Measurements from ENCODE around the gene CT47C1. TPM values are rescaled to one million over a fixed set of nuclear protein-coding genes. Genes with fewer than 3 reads are reported as not detected.
"Not testable (repeated sequence)": the region's sequence is repeated elsewhere in the genome, so short reads cannot be mapped to it uniquely, and the experiment has no call there.

CT47C1 gene
- total RNA-seq, 1 experiment from 2014 or later: 0.07 TPM

- Histone ChIP-seq H3K9me3 (ENCODE audit: low read length) (no peaks in the 10 kb centered on the region), H3K27me3 (ENCODE audit: low read length) (no peaks in the 10 kb centered on the region), H3K4me2 (ENCODE audit: low read length) (no peak overlapping the region), H2AFZ (ENCODE audit: low read length) (no peak overlapping the region), H3K36me3 (ENCODE audit: low read depth, low read length) (no peaks in the 10 kb centered on the region), H3F3A (ENCODE audit: low read length, unreplicated experiment) (no peaks in the 10 kb centered on the region), H3K4me1 (ENCODE audit: insufficient read depth, low read length) (no peaks in the 10 kb centered on the region), H3K4me3 (ENCODE audit: low read length) (no peak overlapping the region), H4K20me1 (ENCODE audit: low read length) (no peaks in the 10 kb centered on the region), H3K27ac (ENCODE audit: low read length) (no peak overlapping the region), H3K9me2 (replicated peaks; ENCODE audit: low read length) (no peaks in the 10 kb centered on the region), H3K9ac (ENCODE audit: low read length) (no peak overlapping the region), H3K79me2 (ENCODE audit: low read length) (no peaks in the 10 kb centered on the region)
- ATAC-seq: no peak
- ChIA-PET POLR2A (ENCODE audit: unreplicated experiment) (no interaction called here), CTCF (interaction anchor here (1.1 kb wide), 1 partner anchor 38 kb away, joined by 4 read pairs; no protein-coding TSS in a partner anchor)
- TF ChIP-seq EZH2phosphoT487 (IDR thresholded peaks at IDR 0.05; ENCODE audit: borderline replicate concordance, low read length): no peak
- no peak for TF ChIP-seq EZH2 (IDR thresholded peaks at IDR 0.05; ENCODE audit: low read length, unreplicated experiment)
- TF ChIP-seq CTCF (conservative IDR thresholded peaks at IDR 0.05; ENCODE audit: low read depth, low read length): no peak
- no peak for DNase-seq
- no TSS peak for BruUV-seq (replicated peaks)
- intact Hi-C loops (cut with micrococcal nuclease): no loop called here
Observed at GRCh38 chrX:119028733-119029330, 44.0 kb upstream of the CT47C1 start.

- H3F3A ChIP-seq (ENCODE audit: low read length, unreplicated experiment); H3K9me3 ChIP-seq (ENCODE audit: low read length); H3K9ac ChIP-seq (ENCODE audit: low read length); H3K9me2 ChIP-seq (replicated peaks; ENCODE audit: low read length); BruUV-seq (replicated peaks); DNase-seq; H3K4me3 ChIP-seq (ENCODE audit: low read length); ATAC-seq; H3K79me2 ChIP-seq (ENCODE audit: low read length); CTCF ChIA-PET; POLR2A ChIA-PET (ENCODE audit: unreplicated experiment); H4K20me1 ChIP-seq (ENCODE audit: low read length); H3K4me1 ChIP-seq (ENCODE audit: insufficient read depth, low read length); H3K4me2 ChIP-seq (ENCODE audit: low read length); H2AFZ ChIP-seq (ENCODE audit: low read length); H3K27me3 ChIP-seq (ENCODE audit: low read length); intact Hi-C loops (cut with micrococcal nuclease); H3K27ac ChIP-seq (ENCODE audit: low read length); H3K36me3 ChIP-seq (ENCODE audit: low read depth, low read length): not testable (repeated sequence)
Observed at GRCh38 chrX:119029656-119030055, 43.1 kb upstream of the CT47C1 start.

- intact Hi-C loops (cut with micrococcal nuclease): no loop called here
- Histone ChIP-seq H3K79me2 (ENCODE audit: low read length) (no peaks in the 10 kb centered on the region), H3K9ac (ENCODE audit: low read length) (no peak overlapping the region), H3K9me2 (replicated peaks; ENCODE audit: low read length) (no peaks in the 10 kb centered on the region), H3K27me3 (ENCODE audit: low read length) (no peaks in the 10 kb centered on the region), H3K27ac (ENCODE audit: low read length) (no peak overlapping the region), H2AFZ (ENCODE audit: low read length) (no peak overlapping the region), H3K4me2 (ENCODE audit: low read length) (no peak overlapping the region), H4K20me1 (ENCODE audit: low read length) (no peaks in the 10 kb centered on the region), H3F3A (ENCODE audit: low read length, unreplicated experiment) (no peaks in the 10 kb centered on the region), H3K4me3 (ENCODE audit: low read length) (no peak overlapping the region), H3K9me3 (ENCODE audit: low read length) (no peaks in the 10 kb centered on the region), H3K36me3 (ENCODE audit: low read depth, low read length) (no peaks in the 10 kb centered on the region), H3K4me1 (ENCODE audit: insufficient read depth, low read length) (peaks cover 2% of the 10 kb centered on the region)
- ATAC-seq: no peak
- BruUV-seq (replicated peaks): no TSS peak
- POLR2A ChIA-PET (ENCODE audit: unreplicated experiment): no interaction called here
- TF ChIP-seq CTCF (conservative IDR thresholded peaks at IDR 0.05; ENCODE audit: low read depth, low read length) (no peak), EZH2 (IDR thresholded peaks at IDR 0.05; ENCODE audit: low read length, unreplicated experiment) (no peak), EZH2phosphoT487 (IDR thresholded peaks at IDR 0.05; ENCODE audit: borderline replicate concordance, low read length) (no peak)
- CTCF ChIA-PET: no interaction called here
- DNase-seq: no peak
Observed at GRCh38 chrX:119030990-119031389, 41.8 kb upstream of the CT47C1 start.

All from PC-3 (cell line).